IPS-18c (cell line): ENCODE data around the gene MCAT.

Experiments used
- H3K4me3 ChIP-seq: 2 replicates; pipeline ENCODE4 v1.7.0; 2013; ENCODE audit warnings: low read depth, mild to moderate bottlenecking, low read length, moderate library complexity; ENCODE audit not compliant: insufficient read depth
- H3K9me3 ChIP-seq: one replicate; pipeline ENCODE4 v1.6.1; 2013; ENCODE audit warnings: mild to moderate bottlenecking, low read length, moderate library complexity; ENCODE audit not compliant: control insufficient read depth, insufficient read depth

Gene MCAT

DNA sequence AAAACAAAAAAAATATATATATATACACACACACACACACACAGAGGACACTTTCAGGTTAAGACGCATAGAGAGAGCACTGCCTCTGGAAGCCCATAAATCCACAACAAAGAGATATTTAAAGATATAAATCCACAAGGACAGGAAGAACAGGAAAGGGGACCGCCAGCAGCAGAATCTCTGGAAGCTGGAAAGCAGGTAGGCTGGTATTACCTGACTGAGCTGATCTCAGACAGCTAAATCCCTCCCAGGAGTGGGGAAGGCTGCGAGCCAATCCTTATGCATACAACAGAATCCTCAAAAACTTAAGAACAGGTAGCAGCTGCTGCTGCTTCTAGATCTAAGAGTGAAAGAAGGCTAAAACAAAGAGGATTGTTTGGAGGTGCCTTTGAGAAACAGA lies 1.8 kb upstream of the MCAT start:
- no peaks in the 10 kb centered on the region for H3K9me3 ChIP-seq
- H3K4me3 ChIP-seq: no peak overlapping the region

DNA sequence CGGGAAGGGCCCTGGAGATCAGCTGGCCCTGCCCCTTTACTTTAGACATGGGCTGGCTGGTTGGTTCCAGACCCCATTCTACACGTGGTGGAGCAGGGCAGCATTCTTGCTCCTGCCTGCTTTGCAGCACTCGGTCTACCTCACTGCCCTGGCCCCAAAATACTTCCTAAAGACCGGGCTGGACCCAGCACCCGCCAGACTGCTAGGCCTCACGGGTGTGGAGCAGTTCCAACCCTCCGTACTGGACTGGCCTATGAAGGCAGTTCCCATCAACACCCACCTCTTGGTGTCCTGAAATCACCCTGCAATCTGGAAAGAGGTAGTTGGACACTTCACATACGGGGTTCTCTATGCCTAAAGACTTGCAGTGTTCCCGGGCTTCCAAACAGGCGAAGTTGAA lies 6.4 kb downstream of the MCAT start:
- Histone ChIP-seq H3K4me3 (no peak overlapping the region), H3K9me3 (no peaks in the 10 kb centered on the region)

GRCh38 chr22:43136255-43136654 lies 6.9 kb downstream of the MCAT start:
- Histone ChIP-seq H3K9me3 (no peaks in the 10 kb centered on the region), H3K4me3 (no peak overlapping the region)

DNA sequence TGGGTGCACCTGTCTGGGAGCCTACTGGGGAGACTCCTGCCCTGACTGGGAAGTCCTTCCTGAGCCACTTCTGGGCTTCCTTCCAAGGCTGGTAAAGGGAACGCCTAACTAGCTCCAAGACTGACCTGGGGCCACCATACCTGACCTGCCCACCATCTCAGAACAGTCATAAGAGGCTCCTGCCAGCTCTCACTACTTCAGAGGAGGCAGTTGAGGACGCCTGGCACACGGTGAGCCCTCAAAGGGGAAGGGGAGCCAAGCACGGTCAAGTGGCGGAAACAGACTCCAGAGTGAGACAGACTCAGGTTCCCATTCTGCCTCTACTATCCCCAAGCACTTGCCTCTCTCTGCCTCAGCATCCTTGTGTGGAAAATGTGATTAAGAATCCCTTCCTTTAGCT lies 7.6 kb downstream of the MCAT start:
- H3K4me3 ChIP-seq: no peak overlapping the region
- no peaks in the 10 kb centered on the region for H3K9me3 ChIP-seq

- Histone ChIP-seq H3K9me3 (no peaks in the 10 kb centered on the region), H3K4me3 (no peak overlapping the region)
Measured at GRCh38 chr22:43134553-43134952, 8.6 kb downstream of the MCAT start.

GRCh38 chr22:43133401-43133800 lies 9.8 kb downstream of the MCAT start:
- H3K9me3 ChIP-seq: no peaks in the 10 kb centered on the region
- no peak overlapping the region for H3K4me3 ChIP-seq

- Histone ChIP-seq H3K4me3 (no peak overlapping the region), H3K9me3 (no peaks in the 10 kb centered on the region)
Measured at GRCh38 chr22:43131773-43132501, 11.3 kb downstream of the MCAT start.

DNA sequence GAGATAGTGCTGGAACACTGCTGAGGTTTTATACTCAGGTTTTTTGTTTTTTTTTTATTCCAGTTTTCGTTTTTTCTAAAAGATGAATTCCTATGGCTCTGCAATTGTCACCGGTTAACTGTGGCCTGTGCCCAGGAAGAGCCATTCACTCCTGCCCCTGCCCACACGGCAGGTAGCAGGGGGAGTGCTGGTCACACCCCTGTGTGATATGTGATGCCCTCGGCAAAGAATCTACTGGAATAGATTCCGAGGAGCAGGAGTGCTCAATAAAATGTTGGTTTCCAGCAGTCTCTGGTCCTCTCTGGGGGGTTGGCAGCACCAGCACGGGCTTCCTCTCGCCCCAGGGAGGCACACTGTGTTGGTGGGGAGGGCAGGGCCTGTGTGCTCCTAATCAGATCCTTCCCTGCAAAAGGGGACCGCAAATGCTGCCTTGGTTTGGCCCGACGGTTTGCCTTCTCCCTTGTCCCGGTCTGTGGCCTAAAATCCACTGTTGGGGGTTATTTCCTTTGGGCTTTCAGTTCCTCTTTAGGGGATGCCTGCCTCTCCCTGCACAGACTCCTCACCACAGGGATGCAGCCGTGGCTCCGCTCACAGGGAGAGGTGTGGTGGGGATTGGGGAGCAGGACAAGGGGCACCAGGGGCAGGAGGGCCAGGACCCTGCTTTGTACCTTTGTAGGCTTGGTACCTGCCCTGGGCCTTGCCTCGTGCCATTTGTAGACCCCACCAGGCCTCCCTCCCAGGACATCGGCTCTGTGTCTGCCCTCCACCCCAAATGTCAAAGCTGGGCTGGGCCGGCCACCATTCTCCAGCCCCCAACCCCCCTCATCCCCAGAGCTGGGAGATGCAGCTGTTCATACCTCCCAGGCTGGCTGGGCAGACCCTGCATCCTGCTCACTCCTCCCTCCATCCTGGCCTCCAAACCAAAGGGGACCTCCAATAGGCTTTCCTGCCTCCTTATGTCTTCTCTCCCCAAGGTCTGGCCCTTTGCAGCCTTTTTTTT lies 13.5 kb downstream of the MCAT start:
- Histone ChIP-seq H3K9me3 (no peaks in the 10 kb centered on the region), H3K4me3 (no peak overlapping the region)

DNA sequence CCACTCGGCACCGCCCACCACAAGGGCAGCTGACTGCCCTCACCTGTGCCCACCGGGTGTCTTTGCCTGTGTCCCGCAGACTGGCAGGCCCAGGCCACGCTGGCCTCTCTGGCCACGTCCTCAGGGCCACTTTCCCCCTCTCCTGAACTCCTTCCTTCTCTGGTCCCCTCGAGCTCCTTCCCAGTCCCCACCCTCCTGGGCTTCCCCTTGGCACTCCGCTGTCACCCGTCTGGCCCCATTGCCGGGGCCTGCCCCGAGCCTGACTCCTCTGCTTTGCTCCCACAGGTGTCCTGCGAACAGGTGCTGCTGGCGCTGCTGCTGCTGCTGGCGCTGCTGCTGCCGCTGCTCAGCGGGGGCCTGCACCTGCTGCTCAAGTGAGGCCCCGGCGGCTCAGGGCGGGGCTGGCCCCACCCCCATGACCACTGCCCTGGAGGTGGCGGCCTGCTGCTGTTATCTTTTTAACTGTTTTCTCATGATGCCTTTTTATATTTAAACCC lies 14.2 kb downstream of the MCAT start:
- H3K4me3 ChIP-seq: no peak overlapping the region
- no peaks in the 10 kb centered on the region for H3K9me3 ChIP-seq

DNA sequence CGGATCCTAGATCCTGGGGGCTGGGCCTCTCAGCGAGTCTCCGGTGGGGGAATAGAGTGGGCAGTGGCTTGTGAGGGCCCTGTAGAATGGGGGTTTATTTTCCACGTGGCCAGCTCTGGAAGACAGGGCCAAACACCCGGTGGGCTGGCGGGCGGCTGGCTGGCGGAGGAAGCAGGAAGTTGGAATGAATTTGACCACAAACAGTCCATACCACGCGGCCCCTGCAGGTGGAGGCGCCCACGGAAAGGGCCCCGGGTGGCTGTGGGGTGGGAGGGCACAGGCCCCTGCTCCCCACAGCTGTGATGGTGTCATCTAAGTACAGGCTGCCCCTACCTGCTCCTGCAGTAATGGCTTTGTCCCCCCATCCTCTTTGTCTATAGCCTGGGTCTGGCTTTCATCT lies 15.1 kb downstream of the MCAT start:
- Histone ChIP-seq H3K4me3 (no peak overlapping the region), H3K9me3 (no peaks in the 10 kb centered on the region)

DNA sequence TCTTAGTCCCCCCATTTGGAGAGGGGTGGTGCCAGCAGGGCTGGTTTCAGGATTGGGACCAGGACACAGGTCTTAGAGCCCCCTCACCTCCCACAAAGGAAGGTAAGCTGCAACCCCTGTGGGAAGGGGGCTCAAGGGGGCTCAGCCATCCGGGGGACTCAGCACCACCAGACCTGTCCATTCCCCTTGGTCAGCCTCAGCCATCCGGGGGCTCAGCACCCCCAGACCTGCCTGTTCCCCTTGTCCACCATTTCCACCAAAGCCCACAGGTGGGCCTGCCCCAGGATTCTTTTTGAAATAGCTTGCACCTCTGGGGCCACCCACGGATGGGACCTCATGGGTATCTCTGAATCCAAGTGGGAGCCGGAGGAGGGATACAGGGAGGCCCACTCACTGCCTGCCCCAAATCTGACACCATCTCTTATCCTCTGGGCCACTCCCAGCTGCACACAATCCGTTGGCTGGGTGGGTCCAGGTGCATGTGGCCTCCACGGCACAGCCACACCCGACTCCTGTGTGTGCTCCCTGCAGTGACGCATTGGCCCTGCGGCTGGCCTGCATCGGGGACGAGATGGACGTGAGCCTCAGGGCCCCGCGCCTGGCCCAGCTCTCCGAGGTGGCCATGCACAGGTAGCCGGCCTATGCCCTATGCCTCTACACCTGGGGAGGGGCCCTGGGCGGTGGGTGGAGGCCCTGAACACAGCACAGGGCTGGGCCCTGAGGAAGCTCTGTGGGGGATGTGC lies 15.9 kb downstream of the MCAT start:
- Histone ChIP-seq H3K9me3 (no peaks in the 10 kb centered on the region), H3K4me3 (no peak overlapping the region)

GRCh38 chr22:43126501-43127165 lies 16.6 kb downstream of the MCAT start:
- Histone ChIP-seq H3K9me3 (no peaks in the 10 kb centered on the region), H3K4me3 (no peak overlapping the region)

DNA sequence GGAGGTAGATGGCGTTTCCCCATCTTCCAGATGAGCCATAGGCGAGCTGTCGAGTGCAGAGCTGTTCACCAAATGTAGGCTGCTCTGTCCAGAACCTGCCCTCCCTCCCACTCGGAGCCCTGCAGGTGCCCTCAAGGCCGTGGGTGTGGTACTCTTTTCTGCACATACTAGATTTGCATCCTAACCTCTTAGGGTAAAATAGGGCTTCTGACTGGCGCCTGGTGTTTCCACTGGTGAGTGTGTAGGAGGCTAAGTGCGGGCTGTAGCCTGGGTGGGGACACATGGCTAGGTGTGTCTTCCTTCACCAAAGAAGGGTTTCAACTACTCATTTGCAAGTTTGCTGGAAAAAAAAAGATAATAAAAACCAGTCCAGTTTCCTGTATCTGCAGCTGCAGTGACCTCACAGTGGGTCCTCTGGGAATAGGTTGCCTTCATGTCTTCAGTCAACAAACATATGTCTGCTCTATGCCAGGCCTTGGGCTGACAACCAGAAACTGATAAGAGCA lies 24.2 kb downstream of the MCAT start:
- no peak overlapping the region for H3K4me3 ChIP-seq
- H3K9me3 ChIP-seq: no peaks in the 10 kb centered on the region

DNA sequence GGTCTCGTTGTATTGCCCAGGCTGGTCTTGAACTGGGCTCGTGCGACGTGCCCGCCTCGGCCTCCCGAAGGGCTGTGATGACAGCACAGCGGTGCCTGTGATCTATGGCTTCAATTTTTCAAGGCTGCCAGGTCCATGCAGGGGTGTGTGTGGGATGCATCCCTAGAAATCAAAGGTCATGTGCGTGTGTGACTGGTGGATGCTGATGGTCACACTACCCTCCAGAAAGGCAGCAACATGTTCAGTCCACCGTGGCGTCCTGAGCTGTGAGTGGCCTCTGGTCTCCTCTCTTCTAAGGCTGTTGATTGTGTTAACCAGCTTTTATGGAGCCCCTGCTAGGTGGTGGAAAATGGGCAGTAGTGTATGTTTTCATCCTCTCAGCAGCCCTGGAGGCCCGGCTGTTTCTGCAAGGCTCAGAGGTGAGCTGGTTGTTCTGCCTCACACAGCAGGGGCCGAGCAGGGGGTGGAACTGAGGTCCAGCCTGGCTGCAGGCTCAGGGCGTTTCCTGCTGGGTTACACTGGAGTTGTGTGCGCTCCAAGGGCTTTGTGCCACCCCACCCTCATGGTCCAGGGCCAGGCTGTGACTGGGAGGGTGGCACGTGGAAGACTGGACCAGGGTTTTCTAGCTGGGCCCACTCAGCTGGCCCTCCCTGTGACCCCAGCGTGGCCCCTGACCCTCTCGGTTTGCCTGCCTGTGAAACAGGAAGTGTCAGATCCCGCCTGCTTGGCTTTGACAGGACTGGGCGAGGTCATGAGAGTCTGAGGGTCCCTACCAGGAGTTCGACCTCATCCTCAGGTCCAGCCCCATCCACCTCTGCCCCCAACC lies 25.0 kb downstream of the MCAT start:
- Histone ChIP-seq H3K4me3 (no peak overlapping the region), H3K9me3 (no peaks in the 10 kb centered on the region)

- H3K4me3 ChIP-seq: no peak overlapping the region
- H3K9me3 ChIP-seq: no peaks in the 10 kb centered on the region
Measured at GRCh38 chr22:43116932-43117331, 26.3 kb downstream of the MCAT start.

- Histone ChIP-seq H3K9me3 (no peaks in the 10 kb centered on the region), H3K4me3 (no peak overlapping the region)
Measured at GRCh38 chr22:43114958-43115357, 28.2 kb downstream of the MCAT start.
